Hepatocyte (in vitro differentiated cells): Measurements from ENCODE around the gene NRP1. TPM values are rescaled to one million over a fixed set of nuclear protein-coding genes. Genes with fewer than 3 reads are reported as not detected.

ENCODE experiments used
- DNase-seq: peaks from one replicate; pipeline ENCODE4 v3.0.0-alpha.2; 2016; ENCODE audit warnings: low spot score
- H2AFZ ChIP-seq: fragments of 200-600 bp; sonication (generic); 2 replicates; pipeline ENCODE4 v1.6.0; 2016; ENCODE audit warnings: antibody characterized with exemption, mild to moderate bottlenecking
- H3K27ac ChIP-seq: fragments of 200-600 bp; sonication (generic); 2 replicates; pipeline ENCODE4 v1.5.1; 2016; ENCODE audit warnings: mild to moderate bottlenecking
- H3K27me3 ChIP-seq: fragments of 200-600 bp; sonication (generic); 2 replicates; pipeline ENCODE4 v1.6.1; 2016
- H3K36me3 ChIP-seq: fragments of 200-600 bp; sonication (generic); replicated peaks from 2 replicates; pipeline ENCODE4 v1.5.1; 2016; ENCODE audit warnings: low read depth; ENCODE audit not compliant: insufficient read depth
- H3K4me1 ChIP-seq: fragments of 200-600 bp; sonication (generic); 2 replicates; pipeline ENCODE4 v1.5.1; 2016; ENCODE audit warnings: mild to moderate bottlenecking, moderate library complexity; ENCODE audit not compliant: insufficient read depth
- H3K4me2 ChIP-seq: fragments of 200-600 bp; sonication (generic); 2 replicates; pipeline ENCODE4 v1.6.0; 2016
- H3K4me3 ChIP-seq: fragments of 200-600 bp; sonication (generic); 2 replicates; pipeline ENCODE4 v1.5.1; 2016; ENCODE audit warnings: mild to moderate bottlenecking
- H3K79me2 ChIP-seq: fragments of 200-600 bp; sonication (generic); 2 replicates; pipeline ENCODE4 v1.6.0; 2017; ENCODE audit warnings: mild to moderate bottlenecking
- H3K9me2 ChIP-seq: fragments of 200-600 bp; sonication (generic); replicated peaks from 2 replicates; pipeline ENCODE4 v1.6.0; 2017; ENCODE audit warnings: mild to moderate bottlenecking; ENCODE audit not compliant: insufficient read depth
- H3K9me3 ChIP-seq: fragments of 200-600 bp; sonication (generic); 2 replicates; pipeline ENCODE4 v1.5.1; 2016; ENCODE audit warnings: low read depth, mild to moderate bottlenecking
- H4K20me1 ChIP-seq: fragments of 200-600 bp; sonication (generic); 2 replicates; pipeline ENCODE4 v1.6.0; 2016; ENCODE audit warnings: mild to moderate bottlenecking; ENCODE audit not compliant: insufficient read depth, poor library complexity, severe bottlenecking
- CTCF ChIP-seq: fragments of 200-600 bp; sonication (generic); IDR thresholded peaks from 2 replicates; pipeline ENCODE4 v1.5.1; 2016; ENCODE audit warnings: antibody characterized with exemption, mild to moderate bottlenecking; ENCODE audit not compliant: poor library complexity
- EZH2 ChIP-seq: fragments of 200-600 bp; sonication (generic); IDR thresholded peaks from 2 replicates; pipeline ENCODE4 v1.6.1; 2016; ENCODE audit warnings: antibody characterized with exemption, mild to moderate bottlenecking, borderline replicate concordance
- EZH2phosphoT487 ChIP-seq: fragments of 200-600 bp; sonication (generic); IDR thresholded peaks from one replicate; pipeline ENCODE4 v1.6.1; 2018; ENCODE audit warnings: antibody characterized with exemption, mild to moderate bottlenecking, low read depth, moderate library complexity; ENCODE audit not compliant: unreplicated experiment, severe bottlenecking
- whole genome bisulfite sequencing: methylation state at CpG from one replicate; pipeline ENCODE4 v1.1.6; 2016; ENCODE audit warnings: low lambda C conversion rate; ENCODE audit errors: missing lambda C conversion rate; 5-methylcytosine and 5-hydroxymethylcytosine counted together
- polyA plus RNA-seq: library from polyadenylated mRNA; unstranded; fragments of >200 nt; fragmentation: Nextera tagmentation; extraction: Ambion mirVana; gene quantifications from 2 replicates; pipeline ENCODE4 v1.2.1, GENCODE V29; 2016
- total RNA-seq: library from RNA; depleted of rRNA; stranded (reverse); fragments of >200 nt; gene quantifications from 2 replicates; pipeline ENCODE4 v1.2.3, GENCODE V29; 2014

Gene NRP1
- total and polyA plus RNA-seq, 2 experiments from 2014 or later: 32.2 to 46.9 TPM

- no peaks in the 10 kb centered on the region for H3K4me1 ChIP-seq
- H2AFZ ChIP-seq: no peak overlapping the region
- H4K20me1 ChIP-seq: peaks cover 8% of the 10 kb centered on the region
- 95% methylated on average over 2 of the region's 2 CpGs for WGBS
- H3K36me3 ChIP-seq: no peaks in the 10 kb centered on the region
- H3K9me3 ChIP-seq: no peaks in the 10 kb centered on the region
- H3K4me3 ChIP-seq: no peak overlapping the region
- no peak for DNase-seq
- no peak overlapping the region for H3K27ac ChIP-seq
- no peaks in the 10 kb centered on the region for H3K9me2 ChIP-seq
- no peaks in the 10 kb centered on the region for H3K27me3 ChIP-seq
- H3K4me2 ChIP-seq: no peak overlapping the region
- no peak for TF ChIP-seq EZH2phosphoT487
- TF ChIP-seq EZH2: no peak
- TF ChIP-seq CTCF: no peak
- peaks cover 59% of the 10 kb centered on the region for H3K79me2 ChIP-seq
These were observed 49.5 kb downstream of the NRP1 start for GRCh38 chr10:33284945-33285344.

- Histone ChIP-seq H3K9me2 (no peaks in the 10 kb centered on the region), H3K27me3 (no peaks in the 10 kb centered on the region), H3K9me3 (no peaks in the 10 kb centered on the region), H3K79me2 (peaks cover 35% of the 10 kb centered on the region), H3K4me3 (no peak overlapping the region), H3K4me1 (peaks cover 6% of the 10 kb centered on the region), H2AFZ (no peak overlapping the region), H3K36me3 (no peaks in the 10 kb centered on the region), H3K27ac (no peak overlapping the region), H3K4me2 (no peak overlapping the region), H4K20me1 (peaks cover 8% of the 10 kb centered on the region)
- TF ChIP-seq CTCF (no peak), EZH2phosphoT487 (no peak), EZH2 (no peak)
- 72% methylated on average over 5 of the region's 5 CpGs for WGBS
- DNase-seq: no peak
These were observed 54.5 kb downstream of the NRP1 start for GRCh38 chr10:33279811-33280602.

GRCh38 chr10:33279276-33279675 lies 55.2 kb downstream of the NRP1 start:
- Histone ChIP-seq H3K4me1 (peaks cover 6% of the 10 kb centered on the region), H3K4me3 (no peak overlapping the region), H3K79me2 (peaks cover 34% of the 10 kb centered on the region), H2AFZ (no peak overlapping the region), H3K36me3 (no peaks in the 10 kb centered on the region), H3K27ac (no peak overlapping the region), H3K9me3 (no peaks in the 10 kb centered on the region), H3K9me2 (no peaks in the 10 kb centered on the region), H3K27me3 (no peaks in the 10 kb centered on the region), H3K4me2 (no peak overlapping the region), H4K20me1 (peaks cover 6% of the 10 kb centered on the region)
- no peak for DNase-seq
- TF ChIP-seq EZH2 (no peak), CTCF (no peak), EZH2phosphoT487 (no peak)
- WGBS: 87% methylated on average over 5 of the region's 5 CpGs
